GM20000 (cell line): ENCODE measurements around the gene ANKRD12.
A peak's percentile ranks its signal among the peaks of the same experiment; 100 is the strongest.

Source experiments
- DNase-seq: peaks from one replicate; pipeline ENCODE4 v3.0.0; 2012; ENCODE audit warnings: low spot score
- CTCF ChIP-seq: IDR thresholded peaks from 2 replicates; pipeline ENCODE4 v1.5.1; 2012; ENCODE audit warnings: mild to moderate bottlenecking, control low read depth; ENCODE audit errors: extremely low read depth, missing control alignments

ANKRD12 gene

GRCh38 chr18:9101730-9102507 lies 34.7 kb upstream of the ANKRD12 start:
- peak; percentile 44 for DNase-seq
- no peak for TF ChIP-seq CTCF

GRCh38 chr18:9102508-9103375 lies 33.8 kb upstream of the ANKRD12 start, which contains the start of gene NDUFV2:
Gene NDUFV2, plus strand, starts transcription at chr18:9102699. Its CDS starts 45 bp downstream, at chr18:9102744.
- DNase-seq: peak; percentile 96
- TF ChIP-seq CTCF: no peak

- no peak for TF ChIP-seq CTCF
- no peak for DNase-seq
Observed at GRCh38 chr18:9103376-9103873, 33.2 kb upstream of the ANKRD12 start.

GRCh38 chr18:9104244-9104901 lies 32.2 kb upstream of the ANKRD12 start:
- no peak for DNase-seq
- no peak for TF ChIP-seq CTCF

- TF ChIP-seq CTCF: no peak
- no peak for DNase-seq
Observed at GRCh38 chr18:9105420-9105819, 31.2 kb upstream of the ANKRD12 start.

- TF ChIP-seq CTCF: no peak
- DNase-seq: no peak
Observed at GRCh38 chr18:9106094-9106493, 30.5 kb upstream of the ANKRD12 start.
